ENCODE measurements around the gene PHF8. TPM values are rescaled to one million over a fixed set of nuclear protein-coding genes. Genes with fewer than 3 reads are reported as not detected.

The PHF8 gene
- total RNA-seq, 1 donor from 2014 or later, result 9.0 TPM

GRCh38 chrX:54087661-54088060 is 43.4 kb upstream of the PHF8 start:
- H3K27ac ChIP-seq (replicated peaks), result no peak overlapping the region
- H3K9me3 ChIP-seq (replicated peaks), result no peaks in the 10 kb centered on the region
- H3K27me3 ChIP-seq (ENCODE audit: low read depth), result no peaks in the 10 kb centered on the region
- intact Hi-C loops (cut with micrococcal nuclease), result no loop called here
- no peak for TF ChIP-seq CTCF (IDR thresholded peaks at IDR 0.05; ENCODE audit: borderline replicate concordance)
- DNase-seq, result no peak
- H3K4me3 ChIP-seq, result no peak overlapping the region
- H3K4me1 ChIP-seq, result no peaks in the 10 kb centered on the region
- peaks cover 4% of the 10 kb centered on the region for H3K36me3 ChIP-seq

DNA sequence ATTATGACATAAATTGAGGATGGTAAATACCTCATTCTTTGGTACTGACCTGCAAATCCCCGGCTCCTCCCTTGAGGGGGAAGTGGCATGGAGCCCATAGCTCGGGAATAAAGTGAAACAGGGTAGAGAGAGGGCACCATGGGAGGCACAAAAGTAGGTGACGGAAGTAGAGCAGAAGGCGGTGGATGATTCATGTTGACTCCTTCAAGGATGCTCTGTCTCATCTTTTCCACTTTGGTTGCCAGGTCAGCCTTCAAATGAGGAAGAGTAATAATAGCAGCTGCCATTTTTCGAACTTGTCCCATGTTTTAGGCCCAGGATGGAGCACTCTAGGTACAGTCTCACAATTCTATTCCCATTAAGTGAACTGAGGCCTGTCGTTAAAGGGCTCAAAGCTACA is 41.4 kb upstream of the PHF8 start:
- intact Hi-C loops (cut with micrococcal nuclease), result no loop called here
- peaks cover 4% of the 10 kb centered on the region for H3K36me3 ChIP-seq
- H3K27me3 ChIP-seq (ENCODE audit: low read depth), result no peaks in the 10 kb centered on the region
- no peaks in the 10 kb centered on the region for H3K4me1 ChIP-seq
- H3K27ac ChIP-seq (replicated peaks), result no peak overlapping the region
- no peaks in the 10 kb centered on the region for H3K9me3 ChIP-seq (replicated peaks)
- DNase-seq, result no peak
- H3K4me3 ChIP-seq, result no peak overlapping the region
- no peak for TF ChIP-seq CTCF (IDR thresholded peaks at IDR 0.05; ENCODE audit: borderline replicate concordance)

GRCh38 chrX:54076903-54077302 is 32.6 kb upstream of the PHF8 start:
- TF ChIP-seq CTCF (IDR thresholded peaks at IDR 0.05; ENCODE audit: borderline replicate concordance), result no peak
- DNase-seq, result no peak
- no peak overlapping the region for H3K27ac ChIP-seq (replicated peaks)
- H3K36me3 ChIP-seq, result peaks cover 4% of the 10 kb centered on the region
- no peaks in the 10 kb centered on the region for H3K4me1 ChIP-seq
- H3K9me3 ChIP-seq (replicated peaks), result no peaks in the 10 kb centered on the region
- no peaks in the 10 kb centered on the region for H3K27me3 ChIP-seq (ENCODE audit: low read depth)
- H3K4me3 ChIP-seq, result no peak overlapping the region
- intact Hi-C loops (cut with micrococcal nuclease), result no loop called here

GRCh38 chrX:54074826-54075225 is 30.6 kb upstream of the PHF8 start:
- Histone ChIP-seq H3K4me1 (no peaks in the 10 kb centered on the region), H3K27me3 (ENCODE audit: low read depth) (no peaks in the 10 kb centered on the region), H3K36me3 (peaks cover 1% of the 10 kb centered on the region), H3K27ac (replicated peaks) (no peak overlapping the region), H3K4me3 (no peak overlapping the region), H3K9me3 (replicated peaks) (no peaks in the 10 kb centered on the region)
- intact Hi-C loops (cut with micrococcal nuclease), result no loop called here
- no peak for TF ChIP-seq CTCF (IDR thresholded peaks at IDR 0.05; ENCODE audit: borderline replicate concordance)
- no peak for DNase-seq

DNA sequence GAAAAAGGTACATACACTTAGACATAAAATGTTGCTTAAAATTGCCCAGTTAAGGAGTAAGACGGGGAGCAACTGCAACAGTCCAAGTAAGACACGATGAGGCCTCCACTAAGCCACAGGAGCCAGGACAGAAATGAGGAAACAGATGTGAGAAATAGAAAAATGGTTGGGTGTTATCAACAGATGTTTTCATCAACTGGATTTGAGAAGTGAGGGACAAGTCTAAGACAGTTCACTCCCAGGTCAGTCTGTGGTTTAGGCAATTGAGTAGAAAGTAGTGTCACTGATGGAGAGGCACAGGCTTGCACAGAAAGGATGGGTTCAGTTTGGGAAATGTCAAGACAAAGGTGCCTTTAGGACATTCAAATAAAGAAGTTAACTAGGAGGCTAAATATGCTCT is 23.5 kb upstream of the PHF8 start:
- no peak for TF ChIP-seq CTCF (IDR thresholded peaks at IDR 0.05; ENCODE audit: borderline replicate concordance)
- H3K27me3 ChIP-seq (ENCODE audit: low read depth), result no peaks in the 10 kb centered on the region
- no peak overlapping the region for H3K27ac ChIP-seq (replicated peaks)
- DNase-seq, result no peak
- intact Hi-C loops (cut with micrococcal nuclease), result no loop called here
- H3K4me1 ChIP-seq, result no peaks in the 10 kb centered on the region
- H3K9me3 ChIP-seq (replicated peaks), result no peaks in the 10 kb centered on the region
- H3K4me3 ChIP-seq, result no peak overlapping the region
- H3K36me3 ChIP-seq, result no peaks in the 10 kb centered on the region

GRCh38 chrX:54066841-54067240 is 22.6 kb upstream of the PHF8 start:
- H3K4me1 ChIP-seq, result no peaks in the 10 kb centered on the region
- no peaks in the 10 kb centered on the region for H3K36me3 ChIP-seq
- DNase-seq, result no peak
- no peaks in the 10 kb centered on the region for H3K27me3 ChIP-seq (ENCODE audit: low read depth)
- no peaks in the 10 kb centered on the region for H3K9me3 ChIP-seq (replicated peaks)
- H3K27ac ChIP-seq (replicated peaks), result no peak overlapping the region
- H3K4me3 ChIP-seq, result no peak overlapping the region
- intact Hi-C loops (cut with micrococcal nuclease), result no loop called here
- no peak for TF ChIP-seq CTCF (IDR thresholded peaks at IDR 0.05; ENCODE audit: borderline replicate concordance)

Measured in left ventricle myocardium inferior (tissue), 1 donor.